ENCODE data around the gene IL1B. TPM values are rescaled to one million over a fixed set of nuclear protein-coding genes. Genes with fewer than 3 reads are reported as not detected.

Gene IL1B
- total RNA-seq, 1 donor from 2014 or later = 0.27 TPM

GRCh38 chr2:112794841-112795240 lies 41.7 kb downstream of the IL1B start:
- TF ChIP-seq CTCF (IDR thresholded peaks at IDR 0.05; ENCODE audit: borderline replicate concordance) = no peak
- H3K4me1 ChIP-seq = peaks cover 12% of the 10 kb centered on the region
- H3K27me3 ChIP-seq (ENCODE audit: low read depth) = no peaks in the 10 kb centered on the region
- H3K4me3 ChIP-seq = no peak overlapping the region
- H3K9me3 ChIP-seq (replicated peaks) = no peaks in the 10 kb centered on the region
- no peak overlapping the region for H3K27ac ChIP-seq (replicated peaks)
- H3K36me3 ChIP-seq = no peaks in the 10 kb centered on the region
- no peak for DNase-seq
- intact Hi-C loops (cut with micrococcal nuclease) = no loop called here

DNA sequence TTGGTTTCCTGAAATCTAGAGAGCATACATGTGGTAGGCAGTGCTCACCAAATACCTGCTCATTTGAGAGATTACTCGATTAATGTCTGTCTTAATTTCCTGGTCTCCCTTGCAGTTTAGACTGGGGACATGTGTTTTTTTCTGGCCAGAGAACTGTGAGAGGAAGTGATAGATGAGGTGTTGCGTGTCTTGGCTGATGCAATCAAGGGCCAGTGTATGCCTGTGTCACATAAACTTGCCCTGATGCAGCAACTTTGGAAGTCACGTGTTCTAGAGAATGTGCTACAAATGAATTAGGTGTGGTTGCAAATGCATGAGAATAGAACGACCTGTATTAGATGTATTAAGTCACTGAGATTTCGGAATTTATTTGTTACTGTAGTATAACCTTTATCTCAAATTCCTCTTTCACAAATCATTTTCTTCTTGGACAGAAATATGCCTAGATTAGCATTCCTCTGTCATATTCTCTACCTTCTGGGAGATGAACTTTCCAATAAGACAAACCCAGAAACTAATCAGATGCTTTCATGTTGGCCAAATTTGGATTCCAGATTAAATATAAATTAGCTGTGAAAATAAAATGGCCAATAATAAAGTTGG lies 42.3 kb downstream of the IL1B start:
- TF ChIP-seq CTCF (IDR thresholded peaks at IDR 0.05; ENCODE audit: borderline replicate concordance) = no peak
- H3K9me3 ChIP-seq (replicated peaks) = no peaks in the 10 kb centered on the region
- no peak overlapping the region for H3K4me3 ChIP-seq
- DNase-seq = peak; percentile 17
- H3K27ac ChIP-seq (replicated peaks) = no peak overlapping the region
- H3K27me3 ChIP-seq (ENCODE audit: low read depth) = no peaks in the 10 kb centered on the region
- peaks cover 12% of the 10 kb centered on the region for H3K4me1 ChIP-seq
- intact Hi-C loops (cut with micrococcal nuclease) = no loop called here
- no peaks in the 10 kb centered on the region for H3K36me3 ChIP-seq

DNA sequence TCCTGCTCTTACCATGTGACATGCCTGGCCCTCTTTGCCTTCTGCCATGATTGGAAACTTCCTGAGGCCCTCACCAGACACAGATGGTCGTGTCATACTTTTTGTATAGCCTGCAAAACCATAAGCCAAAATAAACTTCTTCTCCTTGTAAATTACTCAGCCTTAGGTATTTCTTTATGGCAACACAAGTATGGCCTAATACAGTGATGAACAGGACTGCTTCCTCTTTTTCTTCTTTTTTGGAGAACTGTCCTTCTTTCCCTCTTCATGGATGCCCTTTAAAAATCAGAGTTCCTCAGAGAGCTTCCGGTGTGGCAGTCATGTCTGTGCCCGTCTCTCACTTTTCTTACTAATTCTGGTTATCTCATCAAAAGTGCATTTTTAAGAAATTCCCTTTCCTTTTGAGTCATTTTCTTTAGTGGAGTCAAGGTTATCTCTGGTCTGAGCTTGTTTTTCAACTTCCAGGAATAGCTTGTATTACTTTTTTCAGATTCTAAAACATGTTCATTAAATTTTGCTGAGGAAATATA lies 43.1 kb downstream of the IL1B start:
- Histone ChIP-seq H3K9me3 (replicated peaks) (no peaks in the 10 kb centered on the region), H3K4me3 (no peak overlapping the region), H3K4me1 (peaks cover 12% of the 10 kb centered on the region), H3K27me3 (ENCODE audit: low read depth) (no peaks in the 10 kb centered on the region), H3K36me3 (no peaks in the 10 kb centered on the region), H3K27ac (replicated peaks) (no peak overlapping the region)
- intact Hi-C loops (cut with micrococcal nuclease) = no loop called here
- no peak for TF ChIP-seq CTCF (IDR thresholded peaks at IDR 0.05; ENCODE audit: borderline replicate concordance)
- no peak for DNase-seq

GRCh38 chr2:112792419-112792818 lies 44.2 kb downstream of the IL1B start:
- Histone ChIP-seq H3K27ac (replicated peaks) (no peak overlapping the region), H3K36me3 (no peaks in the 10 kb centered on the region)
- intact Hi-C loops (cut with micrococcal nuclease) = no loop called here

GRCh38 chr2:112791693-112792230 lies 44.8 kb downstream of the IL1B start:
- no peak for DNase-seq
- no peak overlapping the region for H3K27ac ChIP-seq (replicated peaks)
- H3K4me1 ChIP-seq = peaks cover 19% of the 10 kb centered on the region
- intact Hi-C loops (cut with micrococcal nuclease) = no loop called here
- H3K9me3 ChIP-seq (replicated peaks) = no peaks in the 10 kb centered on the region
- no peak overlapping the region for H3K4me3 ChIP-seq
- no peaks in the 10 kb centered on the region for H3K27me3 ChIP-seq (ENCODE audit: low read depth)
- no peak for TF ChIP-seq CTCF (IDR thresholded peaks at IDR 0.05; ENCODE audit: borderline replicate concordance)
- H3K36me3 ChIP-seq = no peaks in the 10 kb centered on the region

More at GRCh38 chr2:112792419-112792818, 44.2 kb downstream of the IL1B start:
- Histone ChIP-seq H3K4me3 (no peak overlapping the region), H3K27me3 (ENCODE audit: low read depth) (no peaks in the 10 kb centered on the region), H3K9me3 (replicated peaks) (no peaks in the 10 kb centered on the region), H3K4me1 (peaks cover 19% of the 10 kb centered on the region)
- no peak for DNase-seq
- no peak for TF ChIP-seq CTCF (IDR thresholded peaks at IDR 0.05; ENCODE audit: borderline replicate concordance)
